H1 (cell line): ENCODE measurements around the gene SMIM24. TPM values are rescaled to one million over a fixed set of nuclear protein-coding genes. Genes with fewer than 3 reads are reported as not detected.

ENCODE experiments used
- CTCF ChIA-PET: fragments of 300-600 bp; sonication (Branson Sonifier 250); formaldehyde crosslinking; loops from one replicate; lab custom pipeline; 2021; ENCODE audit not compliant: partially characterized antibody; lab: Charles Lee
- POLR2A ChIA-PET: fragments of 300-600 bp; sonication (Branson Sonifier 250); formaldehyde crosslinking; loops from one replicate; lab custom pipeline; 2021; ENCODE audit warnings: inconsistent platforms; ENCODE audit not compliant: partially characterized antibody; lab: Charles Lee
- DNase-seq, 2 experiments: peaks; one replicate each; pipeline versions ENCODE4 v3.0.0 to v3.0.0-alpha.2; 2010 to 2022; ENCODE audit warnings: low spot score in 2 of 2, low read depth in 1 of 2, mixed read lengths in 1 of 2
- FAIRE-seq: peaks from 2 replicates; lab custom pipeline; 2011; peaks lifted over from hg19 to GRCh38; lab: Jason Lieb, UNC
- H2AFZ ChIP-seq: 2 replicates; pipeline ENCODE4 v1.8.1; 2012; ENCODE audit warnings: low read length, inconsistent platforms
- H2AK5ac ChIP-seq: 2 replicates; pipeline ENCODE4 v1.6.1; 2013; ENCODE audit warnings: low read depth, low read length
- H2BK120ac ChIP-seq: replicated peaks from 2 replicates; pipeline ENCODE3; 2013; ENCODE audit warnings: low read depth, low read length, inconsistent platforms
- H2BK12ac ChIP-seq: 2 replicates; pipeline ENCODE4 v1.6.1; 2013; ENCODE audit warnings: low read depth, low read length
- H2BK15ac ChIP-seq: 2 replicates; pipeline ENCODE4 v1.6.1; 2013; ENCODE audit warnings: low read length
- H2BK20ac ChIP-seq: 2 replicates; pipeline ENCODE4 v1.6.1; 2013; ENCODE audit warnings: low read length
- H2BK5ac ChIP-seq: 2 replicates; pipeline ENCODE4 v1.6.1; 2013; ENCODE audit warnings: low read depth, low read length
- H3K14ac ChIP-seq: 2 replicates; pipeline ENCODE4 v1.6.1; 2013; ENCODE audit warnings: inconsistent platforms; ENCODE audit not compliant: insufficient read length
- H3K18ac ChIP-seq: 2 replicates; pipeline ENCODE4 v1.6.1; 2013; ENCODE audit warnings: low read length; ENCODE audit errors: extremely low read depth
- H3K23ac ChIP-seq: 2 replicates; pipeline ENCODE4 v1.6.1; 2013; ENCODE audit warnings: inconsistent platforms; ENCODE audit not compliant: insufficient read length
- H3K23me2 ChIP-seq: 2 replicates; pipeline ENCODE4 v1.6.1; 2013; ENCODE audit warnings: low read depth, low read length
- H3K27ac ChIP-seq: 2 replicates; pipeline ENCODE4 v1.6.1; 2011; ENCODE audit warnings: low read depth, low read length, inconsistent platforms
- H3K27me3 ChIP-seq, 4 experiments: replicated peaks in 1 of 4; 1 replicate in 1 of 4; 2 replicates in 3 of 4; pipeline versions ENCODE4 v1.6.1 to v1.8.1; 2011 to 2013; ENCODE audit warnings: low read length in 3 of 4, mild to moderate bottlenecking in 3 of 4, inconsistent platforms in 2 of 4, mixed read lengths in 2 of 4, moderate library complexity in 1 of 4; ENCODE audit not compliant: control insufficient read depth in 3 of 4, insufficient read depth in 3 of 4; ENCODE audit errors: extremely low read depth in 1 of 4
- H3K36me3 ChIP-seq, 4 experiments: 2 replicates each; pipeline versions ENCODE4 v1.6.1 to v1.8.1; 2011 to 2013; ENCODE audit warnings: mild to moderate bottlenecking in 4 of 4, low read length in 3 of 4, moderate library complexity in 2 of 4, control low read depth in 1 of 4, inconsistent platforms in 1 of 4; ENCODE audit not compliant: insufficient read depth in 4 of 4, control insufficient read depth in 2 of 4
- H3K4ac ChIP-seq: replicated peaks from 2 replicates; pipeline ENCODE3; 2013; ENCODE audit warnings: low read length, low read depth, mixed read lengths, inconsistent platforms; ENCODE audit not compliant: insufficient read length
- H3K4me1 ChIP-seq, 4 experiments: replicated peaks in 1 of 4; 1 replicate in 1 of 4; 2 replicates in 3 of 4; pipeline versions ENCODE4 v1.6.1 to v1.8.1; 2011 to 2013; ENCODE audit warnings: low read length in 3 of 4, inconsistent platforms in 2 of 4, mixed read lengths in 1 of 4; ENCODE audit not compliant: insufficient read depth in 4 of 4, control insufficient read depth in 3 of 4
- H3K4me2 ChIP-seq, 2 experiments: 2 replicates each; pipeline versions ENCODE4 v1.6.1 to v1.8.1; 2011 to 2013; ENCODE audit warnings: low read depth in 2 of 2, low read length in 2 of 2, control low read depth in 1 of 2, inconsistent platforms in 1 of 2, mild to moderate bottlenecking in 1 of 2; ENCODE audit not compliant: insufficient read depth in 1 of 2
- H3K4me3 ChIP-seq, 4 experiments: fragments of 200-600, 300-600 bp in 1 of 4; sonication (generic), shearing (Covaris generic), sonication (Bioruptor Twin) in 1 of 4; 2 replicates each; pipeline versions ENCODE4 v1.5.1 to v1.8.1; 2011 to 2016; ENCODE audit warnings: low read length in 4 of 4, low read depth in 3 of 4, control low read depth in 2 of 4, inconsistent platforms in 2 of 4, mild to moderate bottlenecking in 2 of 4, mixed read lengths in 1 of 4, moderate library complexity in 1 of 4; ENCODE audit not compliant: insufficient read depth in 2 of 4; ENCODE audit errors: extremely low read depth in 1 of 4
- H3K56ac ChIP-seq: replicated peaks from 2 replicates; pipeline ENCODE3; 2013; ENCODE audit warnings: low read depth, mild to moderate bottlenecking, mixed read lengths, low read length, inconsistent platforms; ENCODE audit not compliant: insufficient read length
- H3K79me1 ChIP-seq: 2 replicates; pipeline ENCODE4 v1.6.1; 2013; ENCODE audit warnings: low read depth, low read length, control low read depth
- H3K79me2 ChIP-seq, 2 experiments: 2 replicates each; pipeline versions ENCODE4 v1.6.1 to v1.8.1; 2012 to 2013; ENCODE audit warnings: low read length in 2 of 2, mild to moderate bottlenecking in 2 of 2, inconsistent platforms in 1 of 2; ENCODE audit not compliant: insufficient read depth in 2 of 2, control insufficient read depth in 1 of 2
- H3K9ac ChIP-seq, 4 experiments: replicated peaks in 1 of 4; 1 replicate in 1 of 4; 2 replicates in 3 of 4; pipeline versions ENCODE4 v1.6.1 to v1.8.1; 2011 to 2013; ENCODE audit warnings: low read depth in 3 of 4, low read length in 3 of 4, control low read depth in 2 of 4, mild to moderate bottlenecking in 2 of 4, moderate library complexity in 2 of 4, inconsistent platforms in 1 of 4; ENCODE audit errors: extremely low read depth in 1 of 4
- H3K9me3 ChIP-seq, 2 experiments: 2 replicates each; pipeline versions ENCODE4 v1.6.1 to v1.8.1; 2012 to 2013; ENCODE audit warnings: mild to moderate bottlenecking in 2 of 2, moderate library complexity in 2 of 2, control low read depth in 1 of 2, inconsistent platforms in 1 of 2, low read depth in 1 of 2, low read length in 1 of 2, mixed read lengths in 1 of 2; ENCODE audit not compliant: insufficient read depth in 2 of 2
- H4K20me1 ChIP-seq, 2 experiments: replicated peaks in 1 of 2; 2 replicates each; pipeline versions ENCODE3 to v1.8.1; 2011 to 2013; ENCODE audit warnings: inconsistent platforms in 2 of 2, low read length in 2 of 2, mild to moderate bottlenecking in 1 of 2; ENCODE audit not compliant: insufficient read depth in 2 of 2, control insufficient read depth in 1 of 2
- H4K5ac ChIP-seq: 2 replicates; pipeline ENCODE4 v1.6.1; 2013; ENCODE audit warnings: low read length, low read depth, mixed read lengths, inconsistent platforms; ENCODE audit not compliant: insufficient read length
- H4K8ac ChIP-seq: 2 replicates; pipeline ENCODE4 v1.8.0; 2013; ENCODE audit warnings: mild to moderate bottlenecking, moderate library complexity, low read length, inconsistent platforms; ENCODE audit not compliant: insufficient read depth; ENCODE audit errors: extremely low read depth
- H4K91ac ChIP-seq: replicated peaks from 2 replicates; pipeline ENCODE3; 2013; ENCODE audit warnings: low read length, mixed read lengths, inconsistent platforms; ENCODE audit not compliant: insufficient read length
- CBX5 ChIP-seq: fragments of 300-800, 300-1000 bp; sonication (generic); IDR thresholded peaks from 2 replicates; pipeline ENCODE4 v1.7.1; 2016; ENCODE audit warnings: antibody characterized with exemption, low read length, low read depth
- CTCF ChIP-seq, 3 experiments: IDR thresholded peaks; 1 replicate in 2 of 3; 2 replicates in 1 of 3; pipeline versions ENCODE4 v1.5.1 to v1.6.1; 2011; ENCODE audit warnings: low read length in 3 of 3, mild to moderate bottlenecking in 3 of 3, inconsistent platforms in 2 of 3, low read depth in 1 of 3, moderate library complexity in 1 of 3; ENCODE audit not compliant: insufficient read depth in 1 of 3; ENCODE audit errors: control extremely low read depth in 1 of 3
- HDAC6 ChIP-seq: IDR thresholded peaks from one replicate; pipeline ENCODE4 v1.7.1; 2012; ENCODE audit warnings: low read depth, mild to moderate bottlenecking, inconsistent platforms, low read length, moderate library complexity
- JUND ChIP-seq: IDR thresholded peaks from 2 replicates; pipeline ENCODE4 v1.6.1; 2011; ENCODE audit warnings: mild to moderate bottlenecking, improper control_type of control experiment, low read length
- KDM1A ChIP-seq: fragments of 200-600, 300-600 bp; sonication (generic); IDR thresholded peaks from 2 replicates; pipeline ENCODE4 v1.7.1; 2016; ENCODE audit warnings: mild to moderate bottlenecking, low read length, borderline replicate concordance
- NANOG ChIP-seq: IDR thresholded peaks from 2 replicates; pipeline ENCODE4 v1.6.1; 2011; ENCODE audit warnings: low read length, low read depth, mild to moderate bottlenecking, inconsistent platforms; ENCODE audit not compliant: insufficient read depth, poor library complexity, severe bottlenecking
- PHF8 ChIP-seq: fragments of 200-600 bp; sonication (generic); conservative IDR thresholded peaks from 2 replicates; pipeline ENCODE4 v1.7.1; 2012; ENCODE audit warnings: low read depth, mild to moderate bottlenecking, inconsistent platforms, low read length, moderate library complexity
- POU5F1 ChIP-seq: IDR thresholded peaks from 2 replicates; pipeline ENCODE4 v1.6.1; 2011; ENCODE audit warnings: low read depth, mild to moderate bottlenecking, low read length, moderate library complexity
- RXRA ChIP-seq: IDR thresholded peaks from 2 replicates; pipeline ENCODE4 v1.6.1; 2011; ENCODE audit warnings: low read depth, mild to moderate bottlenecking, low read length, moderate library complexity; ENCODE audit not compliant: insufficient read depth
- SP1 ChIP-seq: IDR thresholded peaks from 2 replicates; pipeline ENCODE4 v1.6.1; 2011; ENCODE audit warnings: low read depth, low read length
- whole genome bisulfite sequencing, 2 experiments: shearing (Covaris generic) in 1 of 2; methylation state at CpG; one replicate each; pipeline versions ENCODE4 v1.1.6 to v1.1.7; 2013 to 2015; ENCODE audit warnings: low lambda C conversion rate in 2 of 2, mixed read lengths in 2 of 2, inconsistent platforms in 1 of 2, low coverage in 1 of 2, missing lambda C conversion rate in 1 of 2; ENCODE audit not compliant: insufficient replicate concordance in 2 of 2, insufficient coverage in 1 of 2, insufficient read length in 1 of 2; ENCODE audit errors: extremely low coverage in 1 of 2, missing lambda C conversion rate in 1 of 2; 5-methylcytosine and 5-hydroxymethylcytosine counted together
- polyA plus RNA-seq, 7 experiments: library from polyadenylated mRNA; depleted of rRNA in 3 of 7; stranded (reverse) in 5 of 7; unstranded in 2 of 7; fragments of >200 nt in 5 of 7; fragments of 200-250 nt in 2 of 7; gene quantifications; 1 replicate in 5 of 7; 2 replicates in 1 of 7; 4 replicates in 1 of 7; pipeline versions ENCODE4 v1.2.1 to v1.2.3, GENCODE V29; 2011 to 2013; ENCODE audit warnings: missing spikeins in 2 of 7, mixed read lengths in 2 of 7
- total RNA-seq: library from RNA; stranded (reverse); fragmentation: NEBNext Ultra II Directional; extraction: Animal tissue kit (Norgen Biotek cat#: 25700); gene quantifications from 2 replicates; pipeline ENCODE4 v1.2.1, GENCODE V29; 2021

Gene SMIM24
- total and polyA plus RNA-seq, 2 of the 8 experiments (the other 6 are each of a cell fraction or from before 2014, with no cell fraction given) = 3.8 to 4.5 TPM

GRCh38 chr19:3518255-3518654 lies 37.9 kb upstream of the SMIM24 start:
- Histone ChIP-seq H3K79me2 (peaks cover 0 to 65% of the 10 kb centered on the region in 2 experiments; a peak in 3 of 4 replicates), H2BK5ac (peak overlapping the region; percentile 86; the same call in 1 of the 2 replicates), H2AFZ (no peak overlapping the region), H2BK20ac (peak overlapping the region; percentile 17), H4K8ac (no peak overlapping the region), H2BK12ac (peak overlapping the region; percentile 97; the same call in 1 of the 2 replicates), H3K18ac (peak overlapping the region; percentile 76), H3K4me1 (peaks cover 0 to 29% (median 20%) of the 10 kb centered on the region in 4 experiments; a peak in 6 of 7 replicates), H3K27me3 (no peaks in the 10 kb centered on the region), H3K23me2 (no peaks in the 10 kb centered on the region), H3K4me2 (peak overlapping the region; percentile 5 to 60), H3K27ac (no peak overlapping the region; the same call in 1 of the 2 replicates), H2BK15ac (no peak overlapping the region), H3K79me1 (peaks cover 14% of the 10 kb centered on the region), H2BK120ac (no peak overlapping the region), H3K56ac (no peak overlapping the region), H3K4ac (no peak overlapping the region), H3K14ac (no peak overlapping the region), H2AK5ac (peak overlapping the region; percentile 87; the same call in 1 of the 2 replicates), H4K20me1 (peaks cover 0 to 17% of the 10 kb centered on the region in 2 experiments), H3K9ac (no peak overlapping the region), H3K9me3 (no peaks in the 10 kb centered on the region), H3K23ac (no peak overlapping the region), H3K4me3 (peak overlapping the region in 2 of 4 experiments; percentile 14 to 19; a peak in 3 of 8 replicates), H3K36me3 (no peaks in the 10 kb centered on the region), H4K5ac (no peak overlapping the region), H4K91ac (peak overlapping the region; percentile 78)
- 59% methylated on average over 10 of the region's 10 CpGs; no CpG with 5 or more reads in 1 of the 2 experiments for WGBS, 2 experiments
- ChIA-PET CTCF (interaction anchor here (1.0 to 5.4 kb wide), 4 partner anchors 9 to 46 kb away, joined by 3 to 28 read pairs (median 10); no protein-coding TSS in a partner anchor), POLR2A (interaction anchor here (1.1 to 1.5 kb wide), 3 partner anchors 16 to 21 kb away, joined by 3 to 5 read pairs (median 4); partner anchors contain the start of genes DOHH and TEKTIP1)
- peak; percentile 73 for FAIRE-seq
- DNase-seq = no peak
- TF ChIP-seq HDAC6 (no peak), PHF8 (no peak), RXRA (no peak), KDM1A (no peak), CBX5 (no peak), JUND (no peak), CTCF (IDR thresholded peaks at IDR 0.05; ENCODE audit: control extremely low read depth in 1 of 3, insufficient read depth in 1 of 3, low read depth in 1 of 3, low read length in 3 of 3) (no peak), POU5F1 (peak; percentile 64; the same call in 1 of the 2 replicates), NANOG (peak; percentile 89), SP1 (peak; percentile 27; the same call in 1 of the 2 replicates)
